ENCODE results near the gene BZW2.
A peak's percentile ranks its signal among the peaks of the same experiment; 100 is the strongest.

BZW2 gene

DNA sequence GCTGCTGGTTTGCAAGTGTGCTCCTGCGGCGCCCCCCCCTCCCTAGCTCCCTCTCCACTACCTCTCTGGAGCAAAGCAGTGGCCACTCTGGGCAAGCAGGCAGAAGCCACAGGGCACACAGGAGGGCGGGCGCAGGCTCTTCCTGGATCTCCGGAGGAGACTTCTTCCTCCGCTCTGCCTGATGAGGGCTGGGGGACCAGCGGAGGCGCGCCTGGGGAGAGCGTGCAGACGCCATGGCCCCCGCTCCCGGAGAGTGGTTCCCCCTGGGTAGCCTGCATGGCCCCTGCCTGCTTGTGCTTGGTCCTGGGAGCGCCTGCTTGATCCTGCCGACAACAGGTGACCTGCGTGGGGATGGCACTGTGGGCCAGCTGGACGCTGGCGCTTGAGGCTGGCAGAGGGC, 29.4 kb upstream of the BZW2 start:
- H3K9me3 ChIP-seq (ENCODE audit: severe bottlenecking), result no peaks in the 10 kb centered on the region
- no peak for DNase-seq (ENCODE audit: low spot score)
- H3K36me3 ChIP-seq (ENCODE audit: low read depth), result peaks cover 34% of the 10 kb centered on the region
- no peak overlapping the region for H3K4me3 ChIP-seq (ENCODE audit: severe bottlenecking)
- no peaks in the 10 kb centered on the region for H3K27me3 ChIP-seq (ENCODE audit: insufficient read depth, poor library complexity, severe bottlenecking)
- H3K27ac ChIP-seq (ENCODE audit: poor library complexity, severe bottlenecking), result no peak overlapping the region
- H3K4me1 ChIP-seq (ENCODE audit: insufficient read depth, poor library complexity, severe bottlenecking), result no peaks in the 10 kb centered on the region
- no peak for ATAC-seq (ENCODE audit: low read depth)
- TF ChIP-seq, protein P1, sequence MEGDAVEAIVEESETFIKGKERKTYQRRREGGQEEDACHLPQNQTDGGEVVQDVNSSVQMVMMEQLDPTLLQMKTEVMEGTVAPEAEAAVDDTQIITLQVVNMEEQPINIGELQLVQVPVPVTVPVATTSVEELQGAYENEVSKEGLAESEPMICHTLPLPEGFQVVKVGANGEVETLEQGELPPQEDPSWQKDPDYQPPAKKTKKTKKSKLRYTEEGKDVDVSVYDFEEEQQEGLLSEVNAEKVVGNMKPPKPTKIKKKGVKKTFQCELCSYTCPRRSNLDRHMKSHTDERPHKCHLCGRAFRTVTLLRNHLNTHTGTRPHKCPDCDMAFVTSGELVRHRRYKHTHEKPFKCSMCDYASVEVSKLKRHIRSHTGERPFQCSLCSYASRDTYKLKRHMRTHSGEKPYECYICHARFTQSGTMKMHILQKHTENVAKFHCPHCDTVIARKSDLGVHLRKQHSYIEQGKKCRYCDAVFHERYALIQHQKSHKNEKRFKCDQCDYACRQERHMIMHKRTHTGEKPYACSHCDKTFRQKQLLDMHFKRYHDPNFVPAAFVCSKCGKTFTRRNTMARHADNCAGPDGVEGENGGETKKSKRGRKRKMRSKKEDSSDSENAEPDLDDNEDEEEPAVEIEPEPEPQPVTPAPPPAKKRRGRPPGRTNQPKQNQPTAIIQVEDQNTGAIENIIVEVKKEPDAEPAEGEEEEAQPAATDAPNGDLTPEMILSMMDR (IDR thresholded peaks at IDR 0.05; ENCODE audit: poor library complexity, severe bottlenecking), result no peak

DNA sequence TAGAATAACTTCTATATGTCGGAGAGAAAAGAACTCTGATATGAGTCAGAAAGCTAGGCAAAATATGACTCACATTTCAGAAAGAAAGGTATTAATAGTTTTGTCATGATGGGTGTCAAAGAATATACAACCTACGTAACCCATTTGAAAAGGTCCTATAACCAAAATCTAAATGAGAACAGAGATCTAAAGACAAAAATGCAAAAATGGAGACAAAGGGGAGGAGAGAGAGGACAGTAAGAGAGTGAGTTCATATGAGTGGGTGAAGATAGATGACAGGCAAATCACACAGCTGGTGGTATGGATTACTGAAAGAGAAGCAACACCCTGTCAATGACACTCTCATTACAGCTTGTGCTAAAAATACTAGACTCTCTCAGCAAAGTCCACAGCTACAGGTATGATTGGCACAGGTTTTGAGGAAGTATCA, 26.0 kb upstream of the BZW2 start:
- DNase-seq (ENCODE audit: low spot score), result no peak
- H3K27ac ChIP-seq (ENCODE audit: poor library complexity, severe bottlenecking), result no peak overlapping the region
- H3K27me3 ChIP-seq (ENCODE audit: insufficient read depth, poor library complexity, severe bottlenecking), result no peaks in the 10 kb centered on the region
- peaks cover 44% of the 10 kb centered on the region for H3K36me3 ChIP-seq (ENCODE audit: low read depth)
- ATAC-seq (ENCODE audit: low read depth), result no peak
- no peaks in the 10 kb centered on the region for H3K4me1 ChIP-seq (ENCODE audit: insufficient read depth, poor library complexity, severe bottlenecking)
- H3K4me3 ChIP-seq (ENCODE audit: severe bottlenecking), result no peak overlapping the region
- H3K9me3 ChIP-seq (ENCODE audit: severe bottlenecking), result no peaks in the 10 kb centered on the region
- TF ChIP-seq, protein P1 (IDR thresholded peaks at IDR 0.05; ENCODE audit: poor library complexity, severe bottlenecking), result no peak

DNA sequence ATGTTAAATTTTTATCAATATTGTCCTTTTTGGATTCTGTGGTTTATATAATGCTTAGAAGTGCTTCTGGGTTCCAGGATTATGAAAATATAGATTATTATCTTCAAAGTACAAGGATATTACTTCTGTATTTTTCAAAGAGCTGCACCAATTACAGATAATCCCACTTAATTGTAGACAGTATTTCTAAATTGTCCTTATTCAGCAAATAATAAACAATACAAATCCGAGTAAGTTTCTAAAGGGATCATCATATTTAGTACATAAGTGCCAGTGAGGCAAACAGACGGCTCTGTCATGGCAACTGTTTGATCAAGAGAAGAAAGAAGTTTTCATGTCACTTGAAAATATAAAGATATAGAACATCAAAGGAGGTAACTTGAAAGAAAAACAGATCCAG, 19.6 kb upstream of the BZW2 start:
- TF ChIP-seq, protein P1 (IDR thresholded peaks at IDR 0.05; ENCODE audit: poor library complexity, severe bottlenecking), result no peak
- ATAC-seq (ENCODE audit: low read depth), result no peak
- H3K4me1 ChIP-seq (ENCODE audit: insufficient read depth, poor library complexity, severe bottlenecking), result peaks cover 9% of the 10 kb centered on the region
- H3K9me3 ChIP-seq (ENCODE audit: severe bottlenecking), result no peaks in the 10 kb centered on the region
- no peak overlapping the region for H3K4me3 ChIP-seq (ENCODE audit: severe bottlenecking)
- no peaks in the 10 kb centered on the region for H3K27me3 ChIP-seq (ENCODE audit: insufficient read depth, poor library complexity, severe bottlenecking)
- H3K27ac ChIP-seq (ENCODE audit: poor library complexity, severe bottlenecking), result no peak overlapping the region
- no peak for DNase-seq (ENCODE audit: low spot score)
- H3K36me3 ChIP-seq (ENCODE audit: low read depth), result peaks cover 37% of the 10 kb centered on the region

DNA sequence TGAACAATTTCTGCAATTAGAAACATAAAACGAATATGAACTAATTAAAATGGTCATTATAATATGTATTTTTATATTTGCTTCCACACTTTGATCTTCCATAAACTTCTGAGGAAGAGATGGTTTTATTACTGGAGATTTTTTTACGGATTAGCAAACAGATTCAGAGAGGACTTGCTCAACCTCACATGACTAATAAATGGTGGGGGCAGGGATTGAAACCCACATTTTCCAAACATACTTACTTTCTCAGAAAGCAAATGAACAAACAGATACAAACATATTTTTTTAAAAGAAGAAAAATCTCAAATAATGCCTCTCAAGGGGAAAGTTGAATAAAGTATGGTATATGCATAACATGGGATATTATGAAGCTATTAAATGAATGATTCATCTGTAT, 18.7 kb upstream of the BZW2 start:
- no peak for DNase-seq (ENCODE audit: low spot score)
- peaks cover 9% of the 10 kb centered on the region for H3K4me1 ChIP-seq (ENCODE audit: insufficient read depth, poor library complexity, severe bottlenecking)
- no peaks in the 10 kb centered on the region for H3K9me3 ChIP-seq (ENCODE audit: severe bottlenecking)
- H3K27ac ChIP-seq (ENCODE audit: poor library complexity, severe bottlenecking), result no peak overlapping the region
- H3K36me3 ChIP-seq (ENCODE audit: low read depth), result peaks cover 35% of the 10 kb centered on the region
- TF ChIP-seq, protein P1 (IDR thresholded peaks at IDR 0.05; ENCODE audit: poor library complexity, severe bottlenecking), result no peak
- no peaks in the 10 kb centered on the region for H3K27me3 ChIP-seq (ENCODE audit: insufficient read depth, poor library complexity, severe bottlenecking)
- ATAC-seq (ENCODE audit: low read depth), result 0 out of 3 replicates have a peak, but pooled peaks have one; percentile 36
- H3K4me3 ChIP-seq (ENCODE audit: severe bottlenecking), result no peak overlapping the region

DNA sequence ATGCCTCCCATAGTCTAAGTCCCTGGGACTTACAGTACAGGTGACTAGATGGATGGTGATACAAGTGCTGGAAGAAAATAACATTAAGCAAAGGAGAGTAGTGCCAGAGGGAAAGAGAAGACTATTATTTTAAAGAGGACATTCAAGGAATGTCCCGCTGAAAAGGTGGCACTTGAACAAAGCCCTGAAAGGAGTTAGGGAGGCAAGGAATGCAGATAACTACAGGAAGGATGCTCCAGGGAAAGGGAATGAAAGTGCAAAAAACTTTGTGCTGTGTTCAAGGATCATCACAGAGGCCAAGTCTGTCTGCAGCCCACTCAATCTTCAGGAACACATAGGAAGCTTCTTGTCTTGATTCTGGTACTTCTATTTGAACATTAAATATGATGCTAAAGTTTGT, 15.3 kb upstream of the BZW2 start:
- Histone ChIP-seq H3K27me3 (ENCODE audit: insufficient read depth, poor library complexity, severe bottlenecking) (no peaks in the 10 kb centered on the region), H3K9me3 (ENCODE audit: severe bottlenecking) (no peaks in the 10 kb centered on the region), H3K4me3 (ENCODE audit: severe bottlenecking) (no peak overlapping the region), H3K36me3 (ENCODE audit: low read depth) (peaks cover 35% of the 10 kb centered on the region), H3K4me1 (ENCODE audit: insufficient read depth, poor library complexity, severe bottlenecking) (peaks cover 9% of the 10 kb centered on the region), H3K27ac (ENCODE audit: poor library complexity, severe bottlenecking) (no peak overlapping the region)
- DNase-seq (ENCODE audit: low spot score) (no peak), ATAC-seq (ENCODE audit: low read depth) (no peak)
- TF ChIP-seq, protein P1 (IDR thresholded peaks at IDR 0.05; ENCODE audit: poor library complexity, severe bottlenecking), result no peak
